Neural crest cell (in vitro differentiated cells): Measurements from ENCODE around the gene SOX18. TPM values are rescaled to one million over a fixed set of nuclear protein-coding genes. Genes with fewer than 3 reads are reported as not detected.

Experiments
- DNase-seq: peaks from one replicate; pipeline ENCODE4 v3.0.0; 2021; ENCODE audit warnings: low read depth, mixed read lengths, low spot score
- H3K27ac Mint-ChIP-seq: one replicate; pipeline ENCODE4 v1.8.0; 2021; ENCODE audit warnings: mild to moderate bottlenecking, mixed read lengths; ENCODE audit not compliant: unreplicated experiment
- H3K27me3 Mint-ChIP-seq: 2 replicates; pipeline ENCODE4 v1.8.0; 2021; ENCODE audit warnings: low read depth, mild to moderate bottlenecking, mixed read lengths
- H3K36me3 Mint-ChIP-seq: 2 replicates; pipeline ENCODE4 v1.8.0; 2021; ENCODE audit warnings: low read depth, mild to moderate bottlenecking, mixed read lengths
- H3K4me1 Mint-ChIP-seq: 2 replicates; pipeline ENCODE4 v1.8.0; 2021; ENCODE audit warnings: mixed read lengths
- H3K4me3 Mint-ChIP-seq: one replicate; pipeline ENCODE4 v1.8.0; 2021; ENCODE audit warnings: mild to moderate bottlenecking, mixed read lengths
- H3K9me3 Mint-ChIP-seq: 2 replicates; pipeline ENCODE4 v1.8.0; 2021; ENCODE audit warnings: mixed read lengths
- total RNA-seq: library from RNA; stranded (reverse); gene quantifications from 2 replicates; pipeline ENCODE4 v1.2.1, GENCODE V29; 2021
- TF ChIP-seq, protein P1 (sequence below): fragments of 200-600 bp; sonication (generic); conservative IDR thresholded peaks from 2 replicates; pipeline ENCODE4 v1.5.0; 2021; ENCODE audit warnings: antibody characterized with exemption, mild to moderate bottlenecking

SOX18 gene
- total RNA-seq, 1 donor from 2014 or later: not detected

DNA sequence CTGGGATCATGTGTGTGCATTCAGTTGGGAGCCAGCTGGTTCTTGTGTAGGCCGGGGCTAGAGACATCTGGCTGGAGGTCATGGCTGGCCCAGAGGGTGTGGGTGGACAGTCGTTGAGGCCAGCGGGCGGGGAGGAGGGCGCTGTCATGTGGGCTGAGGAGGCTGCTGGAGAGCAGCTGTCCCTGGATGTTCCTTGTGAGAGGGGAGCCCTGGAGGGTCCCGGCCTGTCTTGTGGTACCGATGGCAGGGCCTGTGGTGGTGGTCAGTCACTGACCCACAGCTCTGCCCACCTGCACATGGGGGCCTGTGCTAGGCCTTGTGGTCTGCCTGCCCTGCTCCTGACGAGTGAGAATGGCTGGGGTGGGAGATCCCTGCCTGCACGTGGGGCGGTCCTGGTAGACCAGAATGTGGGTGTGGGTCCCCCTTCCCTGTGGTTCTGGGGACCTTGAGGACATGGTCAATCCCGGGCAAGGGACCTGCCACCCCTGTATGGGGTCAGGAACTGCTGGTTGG is 15.4 kb downstream of the SOX18 start:
- no peaks in the 10 kb centered on the region for H3K9me3 Mint-ChIP-seq
- no peak overlapping the region for H3K27ac Mint-ChIP-seq
- H3K4me3 Mint-ChIP-seq: no peak overlapping the region
- TF ChIP-seq, protein P1, sequence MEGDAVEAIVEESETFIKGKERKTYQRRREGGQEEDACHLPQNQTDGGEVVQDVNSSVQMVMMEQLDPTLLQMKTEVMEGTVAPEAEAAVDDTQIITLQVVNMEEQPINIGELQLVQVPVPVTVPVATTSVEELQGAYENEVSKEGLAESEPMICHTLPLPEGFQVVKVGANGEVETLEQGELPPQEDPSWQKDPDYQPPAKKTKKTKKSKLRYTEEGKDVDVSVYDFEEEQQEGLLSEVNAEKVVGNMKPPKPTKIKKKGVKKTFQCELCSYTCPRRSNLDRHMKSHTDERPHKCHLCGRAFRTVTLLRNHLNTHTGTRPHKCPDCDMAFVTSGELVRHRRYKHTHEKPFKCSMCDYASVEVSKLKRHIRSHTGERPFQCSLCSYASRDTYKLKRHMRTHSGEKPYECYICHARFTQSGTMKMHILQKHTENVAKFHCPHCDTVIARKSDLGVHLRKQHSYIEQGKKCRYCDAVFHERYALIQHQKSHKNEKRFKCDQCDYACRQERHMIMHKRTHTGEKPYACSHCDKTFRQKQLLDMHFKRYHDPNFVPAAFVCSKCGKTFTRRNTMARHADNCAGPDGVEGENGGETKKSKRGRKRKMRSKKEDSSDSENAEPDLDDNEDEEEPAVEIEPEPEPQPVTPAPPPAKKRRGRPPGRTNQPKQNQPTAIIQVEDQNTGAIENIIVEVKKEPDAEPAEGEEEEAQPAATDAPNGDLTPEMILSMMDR: no peak
- no peaks in the 10 kb centered on the region for H3K36me3 Mint-ChIP-seq
- H3K27me3 Mint-ChIP-seq: peaks cover 33% of the 10 kb centered on the region
- no peak for DNase-seq
- H3K4me1 Mint-ChIP-seq: peaks cover 4% of the 10 kb centered on the region

DNA sequence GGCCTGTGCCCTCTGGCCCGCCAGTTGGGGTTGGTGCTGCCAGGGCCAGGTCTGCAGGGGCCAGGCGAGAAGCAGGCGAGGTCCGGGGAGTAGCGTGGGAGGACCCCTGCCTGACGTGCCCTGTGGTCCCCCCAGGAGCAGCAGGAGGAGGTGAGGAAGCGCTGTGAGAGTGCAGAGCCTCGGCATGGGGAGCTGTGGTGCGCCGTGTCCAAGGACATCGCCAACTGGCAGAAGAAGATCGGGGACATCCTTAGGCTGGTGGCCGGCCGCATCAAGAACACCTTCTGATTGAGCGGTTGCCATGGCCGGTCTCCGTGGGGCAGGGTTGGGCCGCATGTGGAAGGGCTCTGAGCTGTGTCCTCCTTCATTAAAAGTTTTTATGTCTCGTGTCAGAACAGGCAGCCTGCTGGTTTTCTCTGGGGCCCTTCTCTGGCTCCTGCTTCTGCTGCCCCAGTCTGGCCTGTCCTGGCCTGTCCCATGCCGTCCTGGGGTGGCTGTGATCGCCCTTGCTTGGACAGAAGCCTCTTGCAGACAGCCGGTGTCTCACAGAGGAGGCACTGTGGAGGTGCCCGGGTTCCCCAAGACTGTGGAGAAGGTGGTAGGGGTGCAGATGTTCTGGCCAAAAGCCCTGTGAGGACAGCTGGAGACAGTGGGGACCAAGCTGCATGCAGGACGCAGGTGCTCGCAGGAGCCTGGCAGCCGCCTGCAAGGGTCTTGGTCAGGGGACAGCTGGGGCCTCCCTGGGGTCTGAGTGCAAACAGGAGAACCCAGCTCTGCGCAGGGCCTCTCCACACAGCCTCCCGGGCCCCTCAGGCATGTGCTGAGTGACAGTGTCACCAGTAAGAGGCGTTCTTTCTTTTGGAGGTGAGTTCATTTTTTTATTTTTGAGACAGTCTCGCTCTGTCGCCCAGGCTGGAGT is 16.5 kb downstream of the SOX18 start:
- Mint-ChIP-seq H3K4me3 (no peak overlapping the region), H3K36me3 (peaks cover 3% of the 10 kb centered on the region), H3K27ac (no peak overlapping the region), H3K27me3 (peaks cover 25% of the 10 kb centered on the region), H3K9me3 (no peaks in the 10 kb centered on the region), H3K4me1 (peaks cover 4% of the 10 kb centered on the region)
- TF ChIP-seq, protein P1: no peak
- DNase-seq: no peak

DNA sequence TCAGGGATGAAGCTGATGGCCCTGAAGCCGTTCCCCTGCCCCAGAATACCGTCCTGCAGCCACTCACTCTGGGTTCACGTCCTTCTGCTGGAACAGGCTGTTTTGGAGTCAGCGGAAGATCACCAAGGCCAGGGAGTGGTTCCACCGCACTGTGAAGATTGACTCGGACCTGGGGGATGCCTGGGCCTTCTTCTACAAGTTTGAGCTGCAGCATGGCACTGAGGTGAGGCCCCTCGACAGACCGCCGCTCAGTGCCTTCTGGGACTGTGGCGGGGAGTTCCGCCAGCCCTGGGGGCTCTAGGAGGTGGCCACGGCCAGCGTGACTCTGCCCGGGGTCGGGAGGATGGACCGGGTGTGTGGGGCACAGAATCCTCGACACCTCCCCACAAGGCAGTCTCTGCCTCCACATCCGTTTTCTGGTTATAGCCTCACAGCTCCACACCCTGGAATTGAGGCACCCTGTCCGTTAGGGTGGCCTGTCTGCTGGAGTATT is 17.6 kb downstream of the SOX18 start:
- TF ChIP-seq, protein P1: no peak
- Mint-ChIP-seq H3K4me3 (no peak overlapping the region), H3K27ac (no peak overlapping the region), H3K4me1 (no peaks in the 10 kb centered on the region), H3K36me3 (peaks cover 3% of the 10 kb centered on the region), H3K9me3 (no peaks in the 10 kb centered on the region), H3K27me3 (peaks cover 14% of the 10 kb centered on the region)
- no peak for DNase-seq

DNA sequence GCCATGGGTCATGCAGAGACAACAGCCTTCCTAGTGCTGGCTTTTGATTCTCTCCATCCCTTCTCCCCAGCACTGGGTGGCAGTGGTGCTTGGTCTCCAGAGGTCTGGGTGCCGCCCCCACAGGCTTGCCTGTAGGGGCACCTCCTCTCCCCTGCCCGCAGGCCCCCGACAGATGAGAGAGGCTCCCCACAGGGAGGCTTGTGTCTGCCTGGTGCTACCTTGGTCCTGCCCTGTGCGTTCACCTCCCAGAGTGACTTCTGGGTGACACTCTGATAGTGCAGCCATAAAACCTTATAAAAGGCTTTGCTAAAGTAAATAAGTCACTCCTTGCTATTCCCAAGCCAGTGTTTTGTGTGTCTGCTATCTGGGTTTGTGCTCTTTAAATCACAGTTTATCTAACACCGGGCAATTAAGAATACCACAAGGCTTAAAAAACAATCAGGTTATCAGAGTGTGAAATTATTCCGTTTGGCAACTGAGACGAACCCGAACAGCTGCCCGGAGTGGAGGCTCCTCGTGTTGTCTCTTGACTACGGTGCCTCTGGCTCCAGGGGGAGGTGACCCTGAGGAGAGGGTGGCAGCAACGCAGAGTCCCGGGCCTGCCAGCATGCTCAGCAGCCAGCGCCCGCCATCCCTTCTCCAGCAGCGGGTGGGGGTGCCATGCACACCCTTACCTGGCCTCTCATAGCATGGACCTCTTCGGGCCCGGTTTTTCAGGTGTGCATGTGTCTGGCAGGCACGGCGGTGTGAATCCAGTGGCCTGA is 18.9 kb downstream of the SOX18 start:
- Mint-ChIP-seq H3K27ac (no peak overlapping the region), H3K4me3 (no peak overlapping the region), H3K4me1 (no peaks in the 10 kb centered on the region), H3K9me3 (no peaks in the 10 kb centered on the region), H3K36me3 (peaks cover 3% of the 10 kb centered on the region), H3K27me3 (peaks cover 7% of the 10 kb centered on the region)
- DNase-seq: no peak
- TF ChIP-seq, protein P1: no peak

DNA sequence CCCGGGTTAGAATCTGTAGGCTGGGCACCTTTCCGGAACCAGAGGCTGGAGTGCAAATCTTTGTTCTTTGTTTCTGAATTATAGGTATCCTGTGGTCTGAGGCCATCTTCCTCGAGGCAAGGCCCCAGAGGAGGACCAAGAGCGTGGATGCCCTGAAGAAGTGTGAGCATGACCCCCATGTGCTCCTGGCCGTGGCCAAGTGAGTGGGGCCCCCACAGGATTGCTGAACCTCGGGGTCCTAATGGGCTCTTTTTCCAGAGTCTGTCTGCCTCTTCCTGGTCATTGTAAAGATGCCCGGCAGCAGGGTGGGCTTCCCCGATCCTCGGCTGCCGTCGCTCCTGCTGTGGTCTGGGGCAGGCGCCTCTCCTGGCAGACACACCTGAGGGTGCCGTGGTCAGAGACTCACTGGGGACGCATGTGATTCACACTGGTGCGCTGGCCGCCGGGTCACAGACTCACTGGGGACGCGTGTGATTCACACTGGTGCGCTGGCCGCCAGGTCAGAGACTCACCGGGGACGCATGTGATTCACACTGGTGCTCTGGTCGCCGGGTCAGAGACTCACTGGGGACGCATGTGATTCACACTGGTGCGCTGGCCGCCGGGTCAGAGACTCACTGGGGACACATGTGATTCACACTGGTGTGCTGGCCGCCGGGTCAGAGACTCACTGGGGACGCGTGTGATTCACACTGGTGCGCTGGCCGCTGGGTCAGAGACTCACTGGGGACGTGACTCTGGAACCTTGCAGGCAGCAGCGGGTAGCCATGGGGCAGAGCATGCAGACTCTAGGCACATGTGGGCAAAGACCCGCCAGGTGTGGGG is 19.9 kb downstream of the SOX18 start:
- TF ChIP-seq, protein P1: no peak
- Mint-ChIP-seq H3K4me1 (no peaks in the 10 kb centered on the region), H3K9me3 (no peaks in the 10 kb centered on the region), H3K36me3 (peaks cover 3% of the 10 kb centered on the region), H3K27me3 (no peaks in the 10 kb centered on the region), H3K4me3 (no peak overlapping the region), H3K27ac (no peak overlapping the region)
- no peak for DNase-seq
